AG09309 (cell line): ENCODE results near the gene CACNB2.
"Not testable (repeated sequence)": the region's sequence is repeated elsewhere in the genome, so short reads cannot be mapped to it uniquely, and the experiment has no call there.

Source experiments
- DNase-seq: peaks from one replicate; pipeline ENCODE4 v3.0.0-alpha.2; 2010; ENCODE audit warnings: low read depth
- H3K4me3 ChIP-seq: 2 replicates; pipeline ENCODE4 v1.5.1; 2011; ENCODE audit warnings: mild to moderate bottlenecking, low read depth, low read length, moderate library complexity; ENCODE audit not compliant: control insufficient read depth
- CTCF ChIP-seq: IDR thresholded peaks from 2 replicates; pipeline ENCODE4 v1.5.1; 2011; ENCODE audit warnings: mild to moderate bottlenecking, low read depth, low read length, inconsistent platforms; ENCODE audit not compliant: insufficient read depth, control insufficient read depth; ENCODE audit errors: missing control alignments

The CACNB2 gene

GRCh38 chr10:18582803-18583202 is 442.6 kb downstream of the CACNB2 start:
- H3K4me3 ChIP-seq: no peak overlapping the region
- TF ChIP-seq CTCF: no peak
- DNase-seq: no peak

- DNase-seq: no peak
- TF ChIP-seq CTCF: no peak
- H3K4me3 ChIP-seq: no peak overlapping the region
Measured at GRCh38 chr10:18583575-18584270, 443.5 kb downstream of the CACNB2 start.

GRCh38 chr10:18586637-18587036 is 446.4 kb downstream of the CACNB2 start:
- not testable (repeated sequence) for DNase-seq

GRCh38 chr10:18591141-18591540 is 450.9 kb downstream of the CACNB2 start:
- not testable (repeated sequence) for DNase-seq, H3K4me3 ChIP-seq

More at GRCh38 chr10:18586637-18587036, 446.4 kb downstream of the CACNB2 start:
- H3K4me3 ChIP-seq: not testable (repeated sequence)
